GM23338 (cell line): Measurements from ENCODE around the gene IFTAP. TPM values are rescaled to one million over a fixed set of nuclear protein-coding genes. Genes with fewer than 3 reads are reported as not detected.

Experiments
- ATAC-seq: fragments of 200-7000 bp; cut with Tn5 transposase; 3 replicates; pipeline ENCODE4 v1.9.1; 2020
- DNase-seq: peaks from one replicate; pipeline ENCODE4 v3.0.0-alpha.2; 2015; ENCODE audit warnings: low spot score
- H2AFZ ChIP-seq: fragments of 200-600 bp; sonication (generic); 2 replicates; pipeline ENCODE4 v1.8.0; 2016; ENCODE audit warnings: antibody characterized with exemption, mild to moderate bottlenecking, moderate library complexity
- H3F3A ChIP-seq: fragments of 200-600 bp; sonication (generic); replicated peaks from 2 replicates; pipeline ENCODE4 v1.8.0; 2017; ENCODE audit warnings: antibody characterized with exemption, mixed run types, low read depth
- H3K27ac ChIP-seq: fragments of 200-600 bp; sonication (generic); 2 replicates; pipeline ENCODE4 v1.6.1; 2016; ENCODE audit warnings: low read depth
- H3K27me3 ChIP-seq: fragments of 200-600 bp; sonication (generic); 2 replicates; pipeline ENCODE4 v1.8.0; 2016; ENCODE audit warnings: mild to moderate bottlenecking, mixed run types, moderate library complexity; ENCODE audit not compliant: insufficient read depth
- H3K36me3 ChIP-seq: fragments of 200-600 bp; sonication (generic); 2 replicates; pipeline ENCODE4 v1.8.0; 2016; ENCODE audit warnings: mild to moderate bottlenecking; ENCODE audit not compliant: insufficient read depth
- H3K4me1 ChIP-seq: fragments of 200-600 bp; sonication (generic); 2 replicates; pipeline ENCODE4 v1.8.0; 2016; ENCODE audit warnings: mild to moderate bottlenecking, moderate library complexity; ENCODE audit not compliant: insufficient read depth
- H3K4me2 ChIP-seq: fragments of 200-600 bp; sonication (generic); 2 replicates; pipeline ENCODE4 v1.7.1; 2017; ENCODE audit warnings: mixed run types
- H3K4me3 ChIP-seq: fragments of 200-600 bp; sonication (generic); 2 replicates; pipeline ENCODE4 v1.6.1; 2016; ENCODE audit warnings: mixed run types
- H3K79me2 ChIP-seq: fragments of 200-600 bp; sonication (generic); replicated peaks from 2 replicates; pipeline ENCODE4 v1.8.0; 2017; ENCODE audit warnings: mild to moderate bottlenecking; ENCODE audit not compliant: insufficient read depth
- H3K9me2 ChIP-seq: fragments of 200-600 bp; sonication (generic); 2 replicates; pipeline ENCODE4 v1.8.0; 2017; ENCODE audit not compliant: insufficient read depth
- H4K20me1 ChIP-seq: fragments of 200-600 bp; sonication (generic); replicated peaks from 2 replicates; pipeline ENCODE4 v1.8.0; 2017; ENCODE audit warnings: mild to moderate bottlenecking; ENCODE audit not compliant: insufficient read depth
- H3K27ac Mint-ChIP-seq: 2 replicates; pipeline ENCODE4 v1.8.0; 2020; ENCODE audit warnings: inconsistent platforms, mild to moderate bottlenecking, moderate library complexity, mixed read lengths
- H3K27me3 Mint-ChIP-seq: 3 replicates; pipeline ENCODE4 v1.8.0; 2022; ENCODE audit warnings: low read depth, mild to moderate bottlenecking, moderate library complexity, mixed read lengths, inconsistent platforms; ENCODE audit not compliant: insufficient read depth, poor library complexity
- H3K36me3 Mint-ChIP-seq: 3 replicates; pipeline ENCODE4 v1.8.0; 2021; ENCODE audit warnings: low read depth, mild to moderate bottlenecking, inconsistent platforms, moderate library complexity, mixed read lengths
- H3K4me1 Mint-ChIP-seq: 3 replicates; pipeline ENCODE4 v1.8.0; 2020; ENCODE audit warnings: mild to moderate bottlenecking, inconsistent platforms, mixed read lengths
- H3K4me3 Mint-ChIP-seq: 3 replicates; pipeline ENCODE4 v1.8.0; 2021; ENCODE audit warnings: moderate library complexity, mild to moderate bottlenecking, inconsistent platforms, mixed read lengths
- H3K9me3 Mint-ChIP-seq: 3 replicates; pipeline ENCODE4 v1.8.0; 2020; ENCODE audit warnings: moderate library complexity, mild to moderate bottlenecking, inconsistent platforms, mixed read lengths
- CREB1 ChIP-seq: fragments of 250-450 bp; sonication (Bioruptor Pico); IDR thresholded peaks from 2 replicates; pipeline ENCODE4 v1.5.0; 2020; ENCODE audit warnings: low read depth, mild to moderate bottlenecking, moderate library complexity
- CTCF ChIP-seq, 2 experiments: fragments of 200-600 bp in 1 of 2; sonication (generic) in 1 of 2; conservative IDR thresholded peaks; 2 replicates each; pipeline versions ENCODE4 v1.5.1 to v1.6.1; 2016 to 2017; ENCODE audit warnings: antibody characterized with exemption in 2 of 2, low read depth in 2 of 2, mild to moderate bottlenecking in 2 of 2, moderate library complexity in 1 of 2
- EZH2 ChIP-seq: fragments of 200-600 bp; sonication (generic); IDR thresholded peaks from one replicate; pipeline ENCODE4 v1.8.0; 2017; ENCODE audit warnings: antibody characterized with exemption, mild to moderate bottlenecking, low read depth; ENCODE audit not compliant: unreplicated experiment
- EZH2phosphoT487 ChIP-seq: fragments of 200-600 bp; sonication (generic); IDR thresholded peaks from one replicate; pipeline ENCODE4 v1.8.1; 2018; ENCODE audit warnings: antibody characterized with exemption; ENCODE audit not compliant: unreplicated experiment
- JUNB ChIP-seq: IDR thresholded peaks from one replicate; pipeline ENCODE4 v1.6.1; 2016; ENCODE audit warnings: antibody characterized with exemption; ENCODE audit not compliant: unreplicated experiment
- NANOG ChIP-seq: IDR thresholded peaks from 2 replicates; pipeline ENCODE4 v1.6.1; 2016; ENCODE audit warnings: antibody characterized with exemption, borderline replicate concordance
- POLR2AphosphoS5 ChIP-seq: IDR thresholded peaks from 2 replicates; pipeline ENCODE4 v1.6.1; 2016; ENCODE audit warnings: antibody characterized with exemption, low read depth
- STAT1 ChIP-seq: IDR thresholded peaks from one replicate; pipeline ENCODE4 v1.6.1; 2016; ENCODE audit warnings: antibody characterized with exemption; ENCODE audit not compliant: unreplicated experiment
- ZNF114 ChIP-seq: fragments of 250-450 bp; sonication (Bioruptor Pico); IDR thresholded peaks from 2 replicates; pipeline ENCODE4 v1.5.0; 2020; ENCODE audit warnings: mild to moderate bottlenecking, moderate library complexity
- ZNF331 ChIP-seq: fragments of 250-450 bp; sonication (Bioruptor Pico); IDR thresholded peaks from 2 replicates; pipeline ENCODE4 v1.5.0; 2020; ENCODE audit warnings: low read depth, mild to moderate bottlenecking, moderate library complexity
- polyA plus RNA-seq: library from polyadenylated mRNA; unstranded; fragments of >200 nt; fragmentation: Nextera tagmentation; extraction: Ambion mirVana; gene quantifications from 2 replicates; pipeline ENCODE4 v1.2.1, GENCODE V29; 2016
- total RNA-seq: library from RNA; depleted of rRNA; stranded (reverse); fragments of >200 nt; shearing (Covaris generic); gene quantifications from 2 replicates; pipeline ENCODE4 v1.2.3, GENCODE V29; 2014
- TF ChIP-seq, protein P1 (sequence below): IDR thresholded peaks from 2 replicates; pipeline ENCODE4 v1.6.1; 2016; ENCODE audit warnings: antibody characterized with exemption
- TF ChIP-seq, protein P2 (sequence below): IDR thresholded peaks from one replicate; pipeline ENCODE4 v1.6.1; 2018; ENCODE audit warnings: antibody characterized with exemption; ENCODE audit not compliant: unreplicated experiment
- TF ChIP-seq, protein P3 (sequence below): fragments of 250-450 bp; sonication (Bioruptor Pico); IDR thresholded peaks from 2 replicates; pipeline ENCODE4 v1.5.0; 2020; ENCODE audit warnings: mild to moderate bottlenecking, moderate library complexity

IFTAP gene
- total and polyA plus RNA-seq, 2 experiments from 2014 or later, result 17.1 to 39.1 TPM

GRCh38 chr11:36683818-36684217 lies 89.5 kb downstream of the IFTAP start:
- Histone ChIP-seq H3K4me1 (no peaks in the 10 kb centered on the region), H2AFZ (no peak overlapping the region), H3K27ac (no peak overlapping the region), H3K4me2 (no peak overlapping the region), H3K27me3 (no peaks in the 10 kb centered on the region), H3F3A (no peaks in the 10 kb centered on the region), H3K4me3 (no peak overlapping the region), H3K9me2 (0 out of 2 replicates have a peak, but pooled peaks cover 2% of the 10 kb centered on the region), H3K36me3 (no peaks in the 10 kb centered on the region), H4K20me1 (no peaks in the 10 kb centered on the region), H3K79me2 (no peaks in the 10 kb centered on the region)
- H3K36me3 Mint-ChIP-seq, result no peaks in the 10 kb centered on the region
- DNase-seq (no peak), ATAC-seq (no peak)
- H3K4me1 Mint-ChIP-seq, result no peaks in the 10 kb centered on the region
- no peak overlapping the region for H3K27ac Mint-ChIP-seq
- no peak for TF ChIP-seq EZH2
- TF ChIP-seq NANOG, result no peak
- no peak for TF ChIP-seq ZNF331 (CRISPR knock-in tag)
- TF ChIP-seq, protein P1, sequence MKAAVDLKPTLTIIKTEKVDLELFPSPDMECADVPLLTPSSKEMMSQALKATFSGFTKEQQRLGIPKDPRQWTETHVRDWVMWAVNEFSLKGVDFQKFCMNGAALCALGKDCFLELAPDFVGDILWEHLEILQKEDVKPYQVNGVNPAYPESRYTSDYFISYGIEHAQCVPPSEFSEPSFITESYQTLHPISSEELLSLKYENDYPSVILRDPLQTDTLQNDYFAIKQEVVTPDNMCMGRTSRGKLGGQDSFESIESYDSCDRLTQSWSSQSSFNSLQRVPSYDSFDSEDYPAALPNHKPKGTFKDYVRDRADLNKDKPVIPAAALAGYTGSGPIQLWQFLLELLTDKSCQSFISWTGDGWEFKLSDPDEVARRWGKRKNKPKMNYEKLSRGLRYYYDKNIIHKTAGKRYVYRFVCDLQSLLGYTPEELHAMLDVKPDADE, result no peak
- TF ChIP-seq EZH2phosphoT487, result no peak
- TF ChIP-seq, protein P2, sequence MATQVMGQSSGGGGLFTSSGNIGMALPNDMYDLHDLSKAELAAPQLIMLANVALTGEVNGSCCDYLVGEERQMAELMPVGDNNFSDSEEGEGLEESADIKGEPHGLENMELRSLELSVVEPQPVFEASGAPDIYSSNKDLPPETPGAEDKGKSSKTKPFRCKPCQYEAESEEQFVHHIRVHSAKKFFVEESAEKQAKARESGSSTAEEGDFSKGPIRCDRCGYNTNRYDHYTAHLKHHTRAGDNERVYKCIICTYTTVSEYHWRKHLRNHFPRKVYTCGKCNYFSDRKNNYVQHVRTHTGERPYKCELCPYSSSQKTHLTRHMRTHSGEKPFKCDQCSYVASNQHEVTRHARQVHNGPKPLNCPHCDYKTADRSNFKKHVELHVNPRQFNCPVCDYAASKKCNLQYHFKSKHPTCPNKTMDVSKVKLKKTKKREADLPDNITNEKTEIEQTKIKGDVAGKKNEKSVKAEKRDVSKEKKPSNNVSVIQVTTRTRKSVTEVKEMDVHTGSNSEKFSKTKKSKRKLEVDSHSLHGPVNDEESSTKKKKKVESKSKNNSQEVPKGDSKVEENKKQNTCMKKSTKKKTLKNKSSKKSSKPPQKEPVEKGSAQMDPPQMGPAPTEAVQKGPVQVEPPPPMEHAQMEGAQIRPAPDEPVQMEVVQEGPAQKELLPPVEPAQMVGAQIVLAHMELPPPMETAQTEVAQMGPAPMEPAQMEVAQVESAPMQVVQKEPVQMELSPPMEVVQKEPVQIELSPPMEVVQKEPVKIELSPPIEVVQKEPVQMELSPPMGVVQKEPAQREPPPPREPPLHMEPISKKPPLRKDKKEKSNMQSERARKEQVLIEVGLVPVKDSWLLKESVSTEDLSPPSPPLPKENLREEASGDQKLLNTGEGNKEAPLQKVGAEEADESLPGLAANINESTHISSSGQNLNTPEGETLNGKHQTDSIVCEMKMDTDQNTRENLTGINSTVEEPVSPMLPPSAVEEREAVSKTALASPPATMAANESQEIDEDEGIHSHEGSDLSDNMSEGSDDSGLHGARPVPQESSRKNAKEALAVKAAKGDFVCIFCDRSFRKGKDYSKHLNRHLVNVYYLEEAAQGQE, result no peak
- TF ChIP-seq, protein P3, sequence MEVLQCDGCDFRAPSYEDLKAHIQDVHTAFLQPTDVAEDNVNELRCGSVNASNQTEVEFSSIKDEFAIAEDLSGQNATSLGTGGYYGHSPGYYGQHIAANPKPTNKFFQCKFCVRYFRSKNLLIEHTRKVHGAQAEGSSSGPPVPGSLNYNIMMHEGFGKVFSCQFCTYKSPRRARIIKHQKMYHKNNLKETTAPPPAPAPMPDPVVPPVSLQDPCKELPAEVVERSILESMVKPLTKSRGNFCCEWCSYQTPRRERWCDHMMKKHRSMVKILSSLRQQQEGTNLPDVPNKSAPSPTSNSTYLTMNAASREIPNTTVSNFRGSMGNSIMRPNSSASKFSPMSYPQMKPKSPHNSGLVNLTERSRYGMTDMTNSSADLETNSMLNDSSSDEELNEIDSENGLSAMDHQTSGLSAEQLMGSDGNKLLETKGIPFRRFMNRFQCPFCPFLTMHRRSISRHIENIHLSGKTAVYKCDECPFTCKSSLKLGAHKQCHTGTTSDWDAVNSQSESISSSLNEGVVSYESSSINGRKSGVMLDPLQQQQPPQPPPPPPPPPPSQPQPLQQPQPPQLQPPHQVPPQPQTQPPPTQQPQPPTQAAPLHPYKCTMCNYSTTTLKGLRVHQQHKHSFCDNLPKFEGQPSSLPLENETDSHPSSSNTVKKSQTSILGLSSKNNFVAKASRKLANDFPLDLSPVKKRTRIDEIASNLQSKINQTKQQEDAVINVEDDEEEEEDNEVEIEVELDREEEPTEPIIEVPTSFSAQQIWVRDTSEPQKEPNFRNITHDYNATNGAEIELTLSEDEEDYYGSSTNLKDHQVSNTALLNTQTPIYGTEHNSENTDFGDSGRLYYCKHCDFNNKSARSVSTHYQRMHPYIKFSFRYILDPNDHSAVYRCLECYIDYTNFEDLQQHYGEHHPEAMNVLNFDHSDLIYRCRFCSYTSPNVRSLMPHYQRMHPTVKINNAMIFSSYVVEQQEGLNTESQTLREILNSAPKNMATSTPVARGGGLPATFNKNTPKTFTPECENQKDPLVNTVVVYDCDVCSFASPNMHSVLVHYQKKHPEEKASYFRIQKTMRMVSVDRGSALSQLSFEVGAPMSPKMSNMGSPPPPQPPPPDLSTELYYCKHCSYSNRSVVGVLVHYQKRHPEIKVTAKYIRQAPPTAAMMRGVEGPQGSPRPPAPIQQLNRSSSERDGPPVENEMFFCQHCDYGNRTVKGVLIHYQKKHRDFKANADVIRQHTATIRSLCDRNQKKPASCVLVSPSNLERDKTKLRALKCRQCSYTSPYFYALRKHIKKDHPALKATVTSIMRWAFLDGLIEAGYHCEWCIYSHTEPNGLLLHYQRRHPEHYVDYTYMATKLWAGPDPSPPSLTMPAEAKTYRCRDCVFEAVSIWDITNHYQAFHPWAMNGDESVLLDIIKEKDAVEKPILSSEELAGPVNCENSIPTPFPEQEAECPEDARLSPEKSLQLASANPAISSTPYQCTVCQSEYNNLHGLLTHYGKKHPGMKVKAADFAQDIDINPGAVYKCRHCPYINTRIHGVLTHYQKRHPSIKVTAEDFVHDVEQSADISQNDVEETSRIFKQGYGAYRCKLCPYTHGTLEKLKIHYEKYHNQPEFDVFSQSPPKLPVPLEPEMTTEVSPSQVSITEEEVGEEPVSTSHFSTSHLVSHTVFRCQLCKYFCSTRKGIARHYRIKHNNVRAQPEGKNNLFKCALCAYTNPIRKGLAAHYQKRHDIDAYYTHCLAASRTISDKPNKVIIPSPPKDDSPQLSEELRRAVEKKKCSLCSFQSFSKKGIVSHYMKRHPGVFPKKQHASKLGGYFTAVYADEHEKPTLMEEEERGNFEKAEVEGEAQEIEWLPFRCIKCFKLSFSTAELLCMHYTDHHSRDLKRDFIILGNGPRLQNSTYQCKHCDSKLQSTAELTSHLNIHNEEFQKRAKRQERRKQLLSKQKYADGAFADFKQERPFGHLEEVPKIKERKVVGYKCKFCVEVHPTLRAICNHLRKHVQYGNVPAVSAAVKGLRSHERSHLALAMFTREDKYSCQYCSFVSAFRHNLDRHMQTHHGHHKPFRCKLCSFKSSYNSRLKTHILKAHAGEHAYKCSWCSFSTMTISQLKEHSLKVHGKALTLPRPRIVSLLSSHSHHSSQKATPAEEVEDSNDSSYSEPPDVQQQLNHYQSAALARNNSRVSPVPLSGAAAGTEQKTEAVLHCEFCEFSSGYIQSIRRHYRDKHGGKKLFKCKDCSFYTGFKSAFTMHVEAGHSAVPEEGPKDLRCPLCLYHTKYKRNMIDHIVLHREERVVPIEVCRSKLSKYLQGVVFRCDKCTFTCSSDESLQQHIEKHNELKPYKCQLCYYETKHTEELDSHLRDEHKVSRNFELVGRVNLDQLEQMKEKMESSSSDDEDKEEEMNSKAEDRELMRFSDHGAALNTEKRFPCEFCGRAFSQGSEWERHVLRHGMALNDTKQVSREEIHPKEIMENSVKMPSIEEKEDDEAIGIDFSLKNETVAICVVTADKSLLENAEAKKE, result no peak
- no peak for TF ChIP-seq JUNB
- TF ChIP-seq POLR2AphosphoS5, result no peak
- TF ChIP-seq CTCF (conservative IDR thresholded peaks at IDR 0.05; ENCODE audit: low read depth in 2 of 2), result no peak
- TF ChIP-seq CREB1 (CRISPR knock-in tag), result no peak
- no peak for TF ChIP-seq STAT1
- TF ChIP-seq ZNF114, result no peak
- H3K4me3 Mint-ChIP-seq, result no peak overlapping the region
- H3K27me3 Mint-ChIP-seq, result peaks cover 4% of the 10 kb centered on the region
- peaks cover 13% of the 10 kb centered on the region for H3K9me3 Mint-ChIP-seq
